GM18870 (cell line): ENCODE measurements around the gene NPDC1.
"Not testable (repeated sequence)": the region's sequence is repeated elsewhere in the genome, so short reads cannot be mapped to it uniquely, and the experiment has no call there.

Experiments
- ATAC-seq: cut with Tn5 transposase; IDR thresholded peaks from one replicate; pipeline ENCODE4 v1.9.1; 2021; ENCODE audit warnings: moderate library complexity; ENCODE audit not compliant: unreplicated experiment

The NPDC1 gene

DNA sequence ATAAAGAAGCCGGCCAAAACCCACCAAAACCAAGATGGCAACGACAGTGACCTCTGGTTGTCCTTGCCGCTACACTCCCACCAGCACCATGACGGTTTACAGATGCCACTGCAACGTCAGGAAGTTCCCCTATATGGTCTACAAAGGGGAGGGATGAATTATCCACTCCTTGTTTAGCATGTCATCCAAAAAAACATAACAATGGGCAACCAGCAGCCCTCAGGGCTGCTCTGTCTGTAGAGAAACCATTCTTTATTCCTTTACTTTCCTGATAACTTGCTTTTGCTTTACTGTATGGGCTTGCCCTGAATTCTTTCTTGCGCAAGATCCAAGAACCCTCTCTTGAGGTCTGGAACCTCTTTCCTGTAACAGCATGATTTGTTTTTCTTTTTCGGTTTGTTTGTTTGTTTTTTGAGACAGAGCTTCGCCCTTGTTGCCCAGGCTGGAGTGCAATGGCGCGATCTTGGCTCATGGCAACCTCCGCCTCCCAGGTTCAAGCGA is 29.3 kb upstream of the NPDC1 start:
- ATAC-seq: no peak

DNA sequence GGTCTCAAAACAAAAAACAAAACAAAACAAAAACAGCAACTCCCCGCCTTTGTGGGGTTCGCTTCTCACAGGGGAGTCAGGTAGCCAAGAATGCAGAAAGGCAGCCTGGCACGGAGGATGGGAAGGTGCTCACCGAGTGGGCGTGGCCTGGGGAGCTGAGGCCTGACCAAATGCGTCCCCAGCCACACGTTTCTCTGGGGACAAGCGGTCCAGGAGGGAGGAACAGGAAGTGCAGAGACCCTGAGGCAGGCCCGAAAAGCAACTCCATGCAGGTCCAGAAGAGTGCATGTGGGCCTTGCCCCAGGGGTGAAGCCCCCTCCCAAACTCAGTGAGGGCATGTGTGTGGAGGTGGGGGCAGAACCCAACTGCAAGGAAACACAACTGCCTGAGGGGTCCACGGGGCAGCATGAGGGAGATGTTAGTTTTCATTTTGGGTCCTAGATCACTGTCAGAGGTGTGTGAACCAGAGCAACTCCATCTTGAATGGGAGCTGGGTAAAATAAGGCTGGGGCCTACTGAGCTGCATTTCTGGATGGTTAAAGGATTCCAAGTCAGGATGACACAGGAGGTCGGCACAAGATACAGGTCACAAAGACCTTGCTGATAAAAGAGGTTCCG is 28.8 kb upstream of the NPDC1 start:
- ATAC-seq: no peak

DNA sequence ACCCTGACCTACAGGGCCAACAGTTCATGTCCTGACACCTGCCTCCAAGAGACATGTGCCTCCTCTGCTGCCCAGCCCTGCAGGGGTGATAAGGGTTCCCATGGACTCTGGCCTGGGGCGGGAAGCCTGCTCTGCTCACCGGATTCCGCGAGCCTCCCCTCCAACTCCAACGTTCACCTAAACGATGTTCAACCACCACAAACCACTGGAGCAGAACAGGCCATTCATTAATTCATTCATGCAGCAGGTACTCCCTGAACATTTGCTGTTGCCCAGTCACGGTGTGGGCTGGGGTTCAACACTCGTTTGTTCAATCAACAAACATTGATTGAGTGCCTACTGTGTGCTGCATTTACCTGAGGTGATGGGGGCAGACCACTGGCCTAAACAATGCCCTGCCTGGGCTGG is 28.0 kb upstream of the NPDC1 start:
- ATAC-seq: no peak

DNA sequence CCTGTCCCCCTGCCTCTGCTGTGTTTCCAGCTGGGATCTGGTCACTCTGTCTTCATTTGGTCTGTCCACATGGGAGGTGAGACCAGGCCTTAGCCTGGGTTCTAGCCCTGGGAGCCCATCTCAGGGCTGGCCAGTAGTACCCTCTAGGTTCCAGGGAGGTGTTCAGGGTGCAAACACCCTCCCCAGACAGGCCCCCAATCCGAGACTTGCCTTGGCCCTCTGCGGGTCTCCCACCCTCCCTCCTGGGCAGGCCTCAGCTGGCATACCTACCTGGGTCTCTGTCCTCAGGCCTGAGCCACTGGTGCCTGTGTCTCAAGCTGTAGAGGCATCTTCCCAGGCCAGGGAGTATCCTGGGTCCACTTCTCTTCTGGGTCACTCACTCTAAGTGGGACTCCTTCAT is 25.3 kb upstream of the NPDC1 start:
- no peak for ATAC-seq

GRCh38 chr9:137070906-137071275 is 24.9 kb upstream of the NPDC1 start:
- ATAC-seq: no peak

- ATAC-seq: peak; percentile 60
Observed at GRCh38 chr9:137070201-137070905, 24.4 kb upstream of the NPDC1 start, which contains the start of gene SAPCD2. Gene SAPCD2 (minus strand): TSS chr9:137070557. CDS start chr9:137070460, 97 bp downstream.

- no peak for ATAC-seq
Observed at GRCh38 chr9:137069508-137070091, 23.6 kb upstream of the NPDC1 start.

DNA sequence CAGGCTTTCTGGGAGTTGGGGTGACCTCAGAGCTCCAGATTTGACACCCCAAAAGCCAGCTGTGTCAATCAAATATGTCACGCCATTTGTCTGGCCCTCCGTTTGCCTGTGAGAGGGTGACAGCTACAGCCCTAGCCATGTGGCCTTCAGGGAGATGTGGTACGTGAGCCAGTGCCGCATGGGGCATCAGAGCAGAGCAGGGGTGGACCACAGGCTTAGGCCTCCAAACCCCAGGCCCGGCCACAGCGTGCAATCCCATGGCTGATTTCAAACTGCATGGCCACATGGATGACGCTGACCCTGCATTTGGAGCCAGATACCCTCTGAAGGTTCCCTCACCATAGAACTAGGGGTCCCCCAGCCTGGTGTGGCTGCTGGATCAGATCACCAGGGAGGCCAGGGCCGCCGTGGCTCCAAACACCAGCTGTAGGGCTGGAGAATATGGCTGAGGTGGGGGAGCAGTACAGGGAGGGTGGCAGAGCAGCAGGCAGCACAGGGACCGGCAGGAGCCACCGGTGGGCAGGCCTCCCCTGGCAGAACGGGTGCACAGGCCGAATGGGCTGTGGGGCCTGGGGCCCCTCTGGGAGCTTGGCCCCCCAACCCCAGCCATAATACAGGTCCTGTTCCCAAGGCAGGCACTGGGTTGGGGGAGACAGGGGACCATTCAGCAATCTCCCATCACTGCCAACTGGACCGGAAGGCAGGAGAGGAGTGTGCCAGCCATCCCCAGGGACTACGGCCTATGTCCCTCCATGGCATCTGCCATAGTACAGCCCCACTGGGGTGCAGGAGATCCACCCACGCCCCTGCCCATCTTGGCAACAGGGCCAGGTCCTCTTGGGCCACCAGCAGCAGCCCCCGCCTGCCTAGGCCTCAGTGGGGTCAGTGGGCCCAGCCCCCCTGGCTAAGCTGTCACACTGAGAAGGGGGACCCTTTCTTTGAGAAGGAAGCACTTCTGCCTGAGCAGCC is 22.8 kb upstream of the NPDC1 start:
- no peak for ATAC-seq

DNA sequence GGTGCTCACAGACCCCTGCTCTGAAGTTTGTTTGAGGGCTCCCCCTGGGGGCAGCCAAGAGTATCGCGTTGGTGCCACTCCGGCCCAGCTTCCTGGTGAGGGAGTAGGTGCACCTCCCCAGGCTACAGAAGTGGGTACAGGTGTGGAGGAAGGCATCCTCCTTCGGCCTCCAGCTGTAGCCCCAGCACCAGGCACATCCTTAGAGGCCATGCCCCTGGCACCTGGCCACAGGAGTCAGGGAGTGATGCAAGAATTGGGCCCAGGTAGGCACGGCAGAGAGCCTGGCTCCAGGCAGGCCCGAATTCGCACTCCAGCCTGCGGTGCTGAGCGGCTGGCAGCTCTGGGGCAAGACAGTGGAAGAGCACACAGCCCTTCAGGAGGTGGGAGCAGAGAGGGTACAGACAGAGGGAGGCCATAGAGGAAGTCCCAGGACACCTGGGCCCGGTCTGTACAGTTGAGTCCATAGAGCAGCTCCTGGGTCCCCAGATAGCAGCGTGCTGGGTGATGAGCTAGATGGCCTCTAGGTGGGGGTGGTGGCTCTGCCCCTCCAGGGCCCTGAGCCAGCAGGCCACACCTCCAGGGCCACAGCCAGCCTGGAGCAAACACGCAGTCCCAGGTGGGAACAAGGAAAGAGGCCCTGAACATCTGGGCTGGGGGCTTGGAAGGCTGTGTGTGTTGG is 22.0 kb upstream of the NPDC1 start:
- ATAC-seq: no peak

GRCh38 chr9:137066096-137066861 is 20.3 kb upstream of the NPDC1 start:
- no peak for ATAC-seq

GRCh38 chr9:137065336-137065967 is 19.5 kb upstream of the NPDC1 start:
- ATAC-seq: no peak

DNA sequence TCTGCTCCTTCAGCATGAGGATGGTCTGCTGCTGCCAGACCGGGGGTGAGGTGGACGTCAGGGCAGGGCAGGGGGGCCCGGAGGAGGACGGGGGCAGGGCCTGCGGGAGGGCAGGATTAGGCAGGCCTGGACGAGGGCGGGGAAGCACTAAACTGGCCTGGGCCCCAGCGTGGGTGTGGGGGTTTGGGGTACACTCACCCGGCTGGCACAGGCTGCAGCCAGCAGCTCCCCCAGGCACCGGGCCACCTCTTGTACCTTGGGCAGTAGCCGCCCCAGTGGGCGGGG is 18.8 kb upstream of the NPDC1 start:
- no peak for ATAC-seq

DNA sequence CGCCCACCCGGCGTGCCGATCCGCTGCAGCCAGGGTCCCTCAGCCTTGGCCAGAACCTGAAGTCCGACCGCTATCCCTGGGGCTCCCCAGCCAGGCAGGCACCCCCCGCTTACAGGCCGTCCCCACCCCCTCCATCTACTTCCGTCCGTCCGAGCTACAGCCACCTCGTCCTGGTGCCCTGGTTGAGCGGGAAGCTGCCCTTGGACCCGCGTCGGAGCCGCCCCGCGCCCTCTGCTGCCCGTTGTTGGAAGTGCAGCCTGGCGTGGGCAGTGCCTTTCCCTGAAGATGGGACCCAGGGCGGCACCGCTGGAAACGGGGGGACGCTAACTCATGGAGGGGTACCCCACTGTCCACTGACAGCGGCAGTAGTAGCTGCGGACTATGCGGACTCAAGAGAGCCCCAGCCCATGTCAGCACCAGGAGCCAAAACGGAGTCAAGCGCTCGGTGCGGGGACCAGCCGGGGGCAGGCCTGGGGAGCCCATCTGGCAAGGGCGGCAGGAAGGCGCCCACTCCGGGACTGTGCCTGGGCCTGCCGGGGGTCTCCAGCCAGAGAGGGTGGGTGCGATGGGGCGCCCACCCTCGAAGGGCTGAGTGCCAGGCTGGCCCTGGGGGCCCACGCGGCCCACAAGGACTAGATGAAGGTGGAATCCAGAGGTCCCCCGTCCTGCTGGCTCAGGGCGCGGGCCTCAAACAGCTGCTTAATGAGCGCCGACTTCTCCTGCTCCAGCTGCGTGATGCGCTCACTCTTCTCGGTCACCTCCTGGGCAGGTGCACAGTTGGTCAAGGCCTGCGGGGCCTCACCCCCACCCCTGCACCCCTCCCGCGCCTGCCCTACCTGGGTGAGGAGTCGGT is 18.3 kb upstream of the NPDC1 start:
- no peak for ATAC-seq

DNA sequence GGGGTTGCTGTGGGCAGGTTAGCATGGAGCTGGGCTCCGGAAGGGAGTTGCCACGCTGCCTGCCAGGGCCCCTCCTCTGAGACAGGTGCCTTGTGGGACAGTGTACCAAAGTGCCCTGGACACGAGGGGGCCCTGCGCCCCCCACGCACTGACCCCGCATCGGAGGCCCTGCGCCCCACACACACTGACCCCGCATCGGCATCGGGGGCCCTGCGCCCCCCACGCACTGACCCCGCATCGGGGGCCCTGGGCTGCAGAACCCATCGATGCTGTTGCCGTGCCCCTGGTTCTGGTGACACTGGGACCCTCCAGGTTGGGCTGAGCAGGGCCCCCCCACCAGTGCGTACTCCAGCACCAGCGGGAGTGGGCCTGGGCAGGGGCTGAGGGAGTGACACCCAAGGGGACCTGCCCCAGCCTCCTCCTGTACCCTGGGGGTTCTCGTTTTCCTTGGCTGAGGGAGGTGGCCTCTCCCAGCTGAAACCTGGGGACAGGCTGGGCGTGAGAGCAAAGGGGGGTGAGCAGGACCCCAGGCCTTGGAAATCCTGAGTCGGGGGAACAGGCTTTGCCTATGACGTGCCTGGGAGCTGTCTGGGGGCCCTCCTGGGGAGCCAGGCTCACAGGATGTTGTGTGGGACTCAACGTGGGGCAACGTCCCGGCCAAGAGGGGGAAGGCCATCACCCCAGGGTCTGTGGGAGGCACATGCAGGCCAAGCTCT is 17.5 kb upstream of the NPDC1 start:
- no peak for ATAC-seq

DNA sequence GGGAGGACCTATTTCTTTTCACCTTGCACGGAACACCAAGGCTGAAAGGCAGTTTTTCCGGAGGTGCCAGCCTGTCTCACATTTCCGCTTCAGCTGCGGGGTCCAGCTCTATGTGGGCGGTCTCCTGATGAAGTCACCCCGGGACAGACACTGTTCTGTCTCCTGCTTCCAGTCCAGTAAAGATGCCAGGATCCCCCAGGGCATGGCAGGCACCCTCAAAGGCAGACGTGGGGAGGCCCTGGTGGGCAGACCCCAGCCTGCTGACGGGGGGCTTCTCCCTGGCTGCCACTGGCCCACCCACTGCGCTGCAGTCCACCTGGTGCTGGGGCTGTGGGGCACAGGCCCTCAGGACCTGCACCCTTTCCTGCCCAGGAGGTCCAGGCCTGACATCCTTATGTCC is 16.8 kb upstream of the NPDC1 start:
- ATAC-seq: not testable (repeated sequence)

DNA sequence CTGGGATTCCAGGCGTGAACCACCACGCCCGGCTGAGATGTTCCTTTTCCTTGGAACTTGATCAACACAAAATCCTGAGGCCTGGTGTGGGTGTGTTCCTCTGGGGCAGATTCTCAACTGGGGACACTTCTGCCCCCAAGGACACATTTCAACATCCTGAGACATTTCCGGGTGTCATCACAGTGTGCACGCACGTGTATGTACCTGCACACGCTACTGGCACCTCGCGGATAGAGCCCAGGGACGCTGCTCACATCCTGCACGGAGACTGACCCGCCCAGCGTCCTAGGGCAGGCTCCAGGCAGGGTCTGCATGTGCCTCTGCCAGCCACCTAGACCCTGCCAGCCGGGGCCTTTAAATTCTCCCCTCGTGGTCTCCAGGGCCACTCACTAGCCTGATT is 16.4 kb upstream of the NPDC1 start:
- ATAC-seq: no peak

- no peak for ATAC-seq
Observed at GRCh38 chr9:137058521-137059234, 12.7 kb upstream of the NPDC1 start.
